ENCODE measurements around the gene SIMC1.

DNA sequence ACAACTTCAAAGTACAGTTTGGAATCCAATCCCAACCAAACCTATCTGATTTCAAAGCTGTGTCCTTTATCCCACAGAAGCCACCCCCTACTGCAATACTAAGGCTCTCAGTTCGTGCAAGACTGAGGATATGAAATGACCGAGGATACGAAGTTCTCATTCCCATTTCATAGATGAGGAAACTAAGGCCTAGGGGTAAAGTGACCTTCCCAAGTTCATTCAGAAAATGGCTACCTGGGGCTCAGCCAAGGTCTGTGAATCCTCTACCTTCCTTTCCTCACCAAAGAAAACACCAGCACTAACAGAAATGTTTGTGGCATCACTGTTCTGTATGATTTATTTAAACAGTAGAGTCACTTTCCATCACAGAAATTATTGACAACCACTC lies 117.9 kb downstream of the SIMC1 start:
- TF ChIP-seq, protein P1, sequence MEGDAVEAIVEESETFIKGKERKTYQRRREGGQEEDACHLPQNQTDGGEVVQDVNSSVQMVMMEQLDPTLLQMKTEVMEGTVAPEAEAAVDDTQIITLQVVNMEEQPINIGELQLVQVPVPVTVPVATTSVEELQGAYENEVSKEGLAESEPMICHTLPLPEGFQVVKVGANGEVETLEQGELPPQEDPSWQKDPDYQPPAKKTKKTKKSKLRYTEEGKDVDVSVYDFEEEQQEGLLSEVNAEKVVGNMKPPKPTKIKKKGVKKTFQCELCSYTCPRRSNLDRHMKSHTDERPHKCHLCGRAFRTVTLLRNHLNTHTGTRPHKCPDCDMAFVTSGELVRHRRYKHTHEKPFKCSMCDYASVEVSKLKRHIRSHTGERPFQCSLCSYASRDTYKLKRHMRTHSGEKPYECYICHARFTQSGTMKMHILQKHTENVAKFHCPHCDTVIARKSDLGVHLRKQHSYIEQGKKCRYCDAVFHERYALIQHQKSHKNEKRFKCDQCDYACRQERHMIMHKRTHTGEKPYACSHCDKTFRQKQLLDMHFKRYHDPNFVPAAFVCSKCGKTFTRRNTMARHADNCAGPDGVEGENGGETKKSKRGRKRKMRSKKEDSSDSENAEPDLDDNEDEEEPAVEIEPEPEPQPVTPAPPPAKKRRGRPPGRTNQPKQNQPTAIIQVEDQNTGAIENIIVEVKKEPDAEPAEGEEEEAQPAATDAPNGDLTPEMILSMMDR (conservative IDR thresholded peaks at IDR 0.05; ENCODE audit: low read length) = no peak
- TF ChIP-seq EZH2phosphoT487 (IDR thresholded peaks at IDR 0.05; ENCODE audit: borderline replicate concordance, low read depth, low read length) = no peak
